Natural killer cell (primary cell): Measurements from ENCODE around the gene PRKCB. TPM values are rescaled to one million over a fixed set of nuclear protein-coding genes. Genes with fewer than 3 reads are reported as not detected.

Experiments used
- ATAC-seq, 3 donors: fragments of 150-1000 bp in 2 of 3; fragments of 200-7000 bp in 1 of 3; cut with Tn5 transposase; 1 replicate in 1 of 3; 2 replicates in 2 of 3; pipeline ENCODE4 v1.10.0; 2021; ENCODE audit warnings: mild to moderate bottlenecking in 2 of 3, moderate library complexity in 2 of 3
- DNase-seq, 2 donors: peaks; one replicate each; pipeline versions ENCODE4 v3.0.0 to v3.0.0-alpha.2; 2013 to 2021; ENCODE audit warnings: mixed read lengths in 1 of 2
- H3K27ac ChIP-seq: one replicate; pipeline ENCODE4 v1.5.1; 2013; ENCODE audit warnings: mild to moderate bottlenecking, low read length
- H3K27me3 ChIP-seq: one replicate; pipeline ENCODE4 v1.6.1; 2013; ENCODE audit warnings: low read length; ENCODE audit not compliant: control insufficient read depth, insufficient read depth
- H3K36me3 ChIP-seq: one replicate; pipeline ENCODE4 v1.6.1; 2013; ENCODE audit warnings: low read length; ENCODE audit not compliant: control insufficient read depth, insufficient read depth
- H3K4me1 ChIP-seq: one replicate; pipeline ENCODE4 v1.6.1; 2013; ENCODE audit warnings: low read length; ENCODE audit not compliant: control insufficient read depth, insufficient read depth
- H3K4me3 ChIP-seq: one replicate; pipeline ENCODE4 v1.5.1; 2013; ENCODE audit warnings: low read length
- H3K9me3 ChIP-seq: one replicate; pipeline ENCODE4 v1.6.1; 2013; ENCODE audit warnings: low read length; ENCODE audit not compliant: control insufficient read depth, insufficient read depth
- H3K27ac Mint-ChIP-seq, 2 donors: one replicate each; pipeline ENCODE4 v1.8.0; 2022; ENCODE audit warnings: mild to moderate bottlenecking in 2 of 2, mixed read lengths in 2 of 2, moderate library complexity in 1 of 2
- H3K27me3 Mint-ChIP-seq, 2 donors: one replicate each; pipeline ENCODE4 v1.8.0; 2022; ENCODE audit warnings: low read depth in 2 of 2, mixed read lengths in 2 of 2
- H3K36me3 Mint-ChIP-seq: one replicate; pipeline ENCODE4 v1.8.0; 2022; ENCODE audit warnings: mixed read lengths
- H3K4me1 Mint-ChIP-seq, 2 donors: one replicate each; pipeline ENCODE4 v1.8.0; 2022; ENCODE audit warnings: mixed read lengths in 2 of 2
- H3K4me3 Mint-ChIP-seq: one replicate; pipeline ENCODE4 v1.8.0; 2022; ENCODE audit warnings: mild to moderate bottlenecking, moderate library complexity, mixed read lengths
- H3K9me3 Mint-ChIP-seq, 2 donors: one replicate each; pipeline ENCODE4 v1.8.0; 2022; ENCODE audit warnings: mixed read lengths in 2 of 2
- WGBS: methylation state at CpG from one replicate; pipeline ENCODE4 v1.1.7; 2013; ENCODE audit warnings: missing lambda C conversion rate; ENCODE audit not compliant: insufficient coverage; 5-methylcytosine and 5-hydroxymethylcytosine counted together
- intact Hi-C: fragments of 100-400 bp; cut with micrococcal nuclease; formaldehyde crosslinking; loops from one replicate; pipeline ENCODE4 v1.14.2; 2022
- total RNA-seq, 4 donors: library from RNA; stranded (reverse); fragments of 120-200 nt in 1 of 4; gene quantifications; one replicate each; pipeline versions ENCODE4 v1.2.3 to v1.2.4, GENCODE V29; 2013 to 2022
- TF ChIP-seq, protein P1 (sequence below): fragments of 200-600 bp; IDR thresholded peaks from one replicate; pipeline ENCODE4 v1.8.0; 2022; ENCODE audit warnings: antibody characterized with exemption

The PRKCB gene
- total RNA-seq, 3 donors from 2014 or later (not counting 1 experiment from before 2014, with no cell fraction given): 182 to 222 (median 183) TPM

DNA sequence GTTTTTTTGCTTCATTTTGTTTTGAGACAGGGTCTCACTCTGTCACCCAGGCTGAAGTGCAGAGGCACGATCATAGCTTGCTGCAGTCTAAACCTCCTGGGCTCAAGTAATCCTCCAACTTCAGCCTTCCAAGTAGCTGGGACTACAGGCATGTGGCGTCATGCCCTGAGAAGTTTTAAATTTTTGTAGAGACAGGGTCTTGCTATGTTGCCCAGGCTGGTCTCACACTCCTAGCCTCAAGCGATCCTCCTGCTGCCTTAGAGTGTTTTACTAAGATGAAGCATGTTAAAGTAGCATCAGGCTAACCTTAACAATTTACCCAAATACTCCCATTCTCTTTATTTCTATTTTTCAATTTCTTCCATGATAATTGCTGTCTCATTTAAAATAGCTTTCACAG lies 371.1 kb downstream of the PRKCB start:
- H3K27me3 ChIP-seq: no peaks in the 10 kb centered on the region
- Mint-ChIP-seq H3K36me3 (peaks cover 10% of the 10 kb centered on the region), H3K4me1 (peaks cover 9 to 11% of the 10 kb centered on the region in 2 donors), H3K27me3 (no peaks in the 10 kb centered on the region), H3K27ac (no peak overlapping the region), H3K9me3 (no peaks in the 10 kb centered on the region), H3K4me3 (no peak overlapping the region)
- TF ChIP-seq, protein P1, sequence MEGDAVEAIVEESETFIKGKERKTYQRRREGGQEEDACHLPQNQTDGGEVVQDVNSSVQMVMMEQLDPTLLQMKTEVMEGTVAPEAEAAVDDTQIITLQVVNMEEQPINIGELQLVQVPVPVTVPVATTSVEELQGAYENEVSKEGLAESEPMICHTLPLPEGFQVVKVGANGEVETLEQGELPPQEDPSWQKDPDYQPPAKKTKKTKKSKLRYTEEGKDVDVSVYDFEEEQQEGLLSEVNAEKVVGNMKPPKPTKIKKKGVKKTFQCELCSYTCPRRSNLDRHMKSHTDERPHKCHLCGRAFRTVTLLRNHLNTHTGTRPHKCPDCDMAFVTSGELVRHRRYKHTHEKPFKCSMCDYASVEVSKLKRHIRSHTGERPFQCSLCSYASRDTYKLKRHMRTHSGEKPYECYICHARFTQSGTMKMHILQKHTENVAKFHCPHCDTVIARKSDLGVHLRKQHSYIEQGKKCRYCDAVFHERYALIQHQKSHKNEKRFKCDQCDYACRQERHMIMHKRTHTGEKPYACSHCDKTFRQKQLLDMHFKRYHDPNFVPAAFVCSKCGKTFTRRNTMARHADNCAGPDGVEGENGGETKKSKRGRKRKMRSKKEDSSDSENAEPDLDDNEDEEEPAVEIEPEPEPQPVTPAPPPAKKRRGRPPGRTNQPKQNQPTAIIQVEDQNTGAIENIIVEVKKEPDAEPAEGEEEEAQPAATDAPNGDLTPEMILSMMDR: no peak
- H3K4me3 ChIP-seq: no peak overlapping the region
- 93% methylated on average over 2 of the region's 3 CpGs for WGBS
- ATAC-seq (no peak), DNase-seq (no peak)
- peaks cover 62% of the 10 kb centered on the region for H3K36me3 ChIP-seq
- H3K4me1 ChIP-seq: no peaks in the 10 kb centered on the region
- no peak overlapping the region for H3K27ac ChIP-seq
- no peaks in the 10 kb centered on the region for H3K9me3 ChIP-seq
- intact Hi-C loops: no loop called here

DNA sequence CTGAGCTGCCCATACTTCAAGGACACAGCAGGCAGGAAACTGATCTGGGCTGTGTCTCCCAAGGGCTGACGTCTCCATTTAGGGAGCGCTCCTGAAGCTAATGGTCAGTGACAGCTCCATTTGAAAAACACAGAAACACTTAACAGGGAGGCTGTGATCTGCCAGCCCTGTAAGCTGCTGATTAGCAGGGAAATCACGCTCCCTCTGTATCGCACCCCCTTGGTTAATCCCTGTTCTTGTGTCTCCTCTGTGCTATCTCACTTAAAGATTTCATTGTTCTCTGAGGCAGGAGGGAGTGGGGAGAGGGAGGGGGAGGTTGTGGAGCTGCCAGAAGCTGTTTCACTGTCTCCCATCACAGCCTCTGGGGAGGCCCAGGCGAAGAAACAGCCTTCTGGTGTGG lies 372.9 kb downstream of the PRKCB start:
- Mint-ChIP-seq H3K4me1 (peaks cover 0 to 5% of the 10 kb centered on the region in 2 donors), H3K9me3 (no peaks in the 10 kb centered on the region), H3K27ac (no peak overlapping the region), H3K27me3 (no peaks in the 10 kb centered on the region), H3K4me3 (no peak overlapping the region), H3K36me3 (no peaks in the 10 kb centered on the region)
- Histone ChIP-seq H3K4me1 (no peaks in the 10 kb centered on the region), H3K4me3 (no peak overlapping the region), H3K9me3 (no peaks in the 10 kb centered on the region), H3K36me3 (peaks cover 60% of the 10 kb centered on the region), H3K27ac (no peak overlapping the region), H3K27me3 (no peaks in the 10 kb centered on the region)
- no peak for DNase-seq
- WGBS: 91% methylated on average over 5 of the region's 5 CpGs
- ATAC-seq: no peak
- intact Hi-C loops: no loop called here
- TF ChIP-seq, protein P1: no peak

DNA sequence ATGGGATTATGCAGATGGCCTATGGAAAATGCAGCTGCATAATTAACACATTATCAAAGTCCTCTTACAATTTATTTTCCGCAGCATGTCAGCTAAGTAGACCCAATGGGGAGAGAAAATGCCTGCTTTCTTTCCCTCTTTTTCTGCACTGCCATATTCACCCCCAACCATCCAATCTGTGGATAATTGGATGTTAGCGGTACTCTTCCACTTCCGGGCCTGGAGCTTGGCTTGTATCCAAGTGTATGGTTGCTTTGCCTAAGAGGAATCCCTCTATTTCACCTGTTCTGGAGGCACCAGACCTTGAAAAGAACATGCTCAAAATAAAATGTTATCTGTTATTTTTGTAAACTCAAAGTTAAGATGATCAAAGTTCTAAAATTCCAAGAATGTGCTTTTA lies 379.2 kb downstream of the PRKCB start:
- Histone ChIP-seq H3K27ac (no peak overlapping the region), H3K4me1 (no peaks in the 10 kb centered on the region), H3K9me3 (no peaks in the 10 kb centered on the region), H3K36me3 (peaks cover 41% of the 10 kb centered on the region), H3K4me3 (no peak overlapping the region), H3K27me3 (no peaks in the 10 kb centered on the region)
- ATAC-seq: no peak
- TF ChIP-seq, protein P1: no peak
- WGBS: 100% methylated on average over 2 of the region's 3 CpGs
- Mint-ChIP-seq H3K27ac (no peak overlapping the region), H3K4me1 (peaks cover 5 to 7% of the 10 kb centered on the region in 2 donors), H3K9me3 (no peaks in the 10 kb centered on the region), H3K36me3 (peaks cover 11% of the 10 kb centered on the region), H3K27me3 (no peaks in the 10 kb centered on the region), H3K4me3 (no peak overlapping the region)
- intact Hi-C loops: no loop called here
- DNase-seq: no peak

DNA sequence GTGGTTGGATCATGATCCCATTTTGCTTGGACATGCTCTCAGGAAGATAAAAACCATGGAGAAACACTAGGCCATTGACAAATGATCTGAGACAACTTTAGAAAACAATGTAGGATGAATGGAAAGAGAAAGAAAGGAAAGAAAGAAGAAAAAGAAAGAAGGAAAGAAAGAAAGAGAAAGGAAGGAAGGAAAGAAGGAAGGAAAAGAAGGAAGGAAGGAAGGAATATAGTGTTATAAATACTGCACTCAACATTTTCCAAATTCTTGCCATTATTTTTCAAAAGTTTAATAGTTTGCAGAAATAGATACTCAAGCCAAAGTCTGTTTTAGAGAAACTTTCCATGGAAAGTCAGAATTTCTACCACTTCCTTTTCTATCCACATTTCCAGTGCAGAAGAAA lies 381.2 kb downstream of the PRKCB start:
- H3K27ac Mint-ChIP-seq: no peak overlapping the region
- H3K27me3 ChIP-seq: no peaks in the 10 kb centered on the region
- H3K36me3 ChIP-seq: peaks cover 37% of the 10 kb centered on the region
- H3K4me3 Mint-ChIP-seq: no peak overlapping the region
- no peak overlapping the region for H3K27ac ChIP-seq
- no peaks in the 10 kb centered on the region for H3K9me3 Mint-ChIP-seq
- no peaks in the 10 kb centered on the region for H3K27me3 Mint-ChIP-seq
- H3K9me3 ChIP-seq: no peaks in the 10 kb centered on the region
- no peak overlapping the region for H3K4me3 ChIP-seq
- H3K4me1 ChIP-seq: no peaks in the 10 kb centered on the region
- ATAC-seq: no peak
- DNase-seq: no peak
- peaks cover 18% of the 10 kb centered on the region for H3K36me3 Mint-ChIP-seq
- TF ChIP-seq, protein P1: no peak
- H3K4me1 Mint-ChIP-seq: peaks cover 0 to 7% of the 10 kb centered on the region in 2 donors
- intact Hi-C loops: no loop called here
